GM19099 (cell line): ENCODE data around the gene ACTN4.
A peak's percentile ranks its signal among the peaks of the same experiment; 100 is the strongest.

ENCODE experiments used
- POLR2A ChIP-seq: IDR thresholded peaks from 3 replicates; pipeline ENCODE4 v1.6.1; 2011; ENCODE audit warnings: low read depth; ENCODE audit not compliant: insufficient read length; ENCODE audit errors: extremely low read depth

Gene ACTN4

GRCh38 chr19:38647368-38647965, at the start of gene ACTN4:
Gene ACTN4 (plus strand): TSS chr19:38647649. CDS start chr19:38647746, 97 bp downstream.
- TF ChIP-seq POLR2A, result peak; percentile 97

DNA sequence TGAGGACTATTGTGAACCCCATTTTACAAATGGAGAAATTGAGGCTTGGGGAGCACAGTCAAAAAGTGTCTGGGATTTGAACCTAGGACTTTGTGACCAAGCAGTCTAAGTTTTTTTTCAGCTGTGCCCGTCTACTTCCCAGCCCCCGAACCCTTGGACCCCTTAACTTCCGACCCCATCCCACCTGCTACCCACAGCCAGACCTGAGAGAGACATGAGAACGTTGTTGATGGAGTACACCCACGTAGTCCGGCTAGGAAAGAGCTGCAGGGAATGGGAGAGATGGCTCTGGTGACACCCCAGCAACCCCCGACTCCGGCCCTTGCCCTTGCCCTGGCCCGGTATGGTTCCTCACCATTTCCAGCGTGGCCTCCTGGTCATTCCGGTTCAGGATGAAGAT, 47.7 kb upstream of the ACTN4 start:
- no peak for TF ChIP-seq POLR2A

- TF ChIP-seq POLR2A, result no peak
Measured at GRCh38 chr19:38606131-38606530, 41.3 kb upstream of the ACTN4 start.

GRCh38 chr19:38614289-38614688, 33.2 kb upstream of the ACTN4 start:
- TF ChIP-seq POLR2A, result no peak

DNA sequence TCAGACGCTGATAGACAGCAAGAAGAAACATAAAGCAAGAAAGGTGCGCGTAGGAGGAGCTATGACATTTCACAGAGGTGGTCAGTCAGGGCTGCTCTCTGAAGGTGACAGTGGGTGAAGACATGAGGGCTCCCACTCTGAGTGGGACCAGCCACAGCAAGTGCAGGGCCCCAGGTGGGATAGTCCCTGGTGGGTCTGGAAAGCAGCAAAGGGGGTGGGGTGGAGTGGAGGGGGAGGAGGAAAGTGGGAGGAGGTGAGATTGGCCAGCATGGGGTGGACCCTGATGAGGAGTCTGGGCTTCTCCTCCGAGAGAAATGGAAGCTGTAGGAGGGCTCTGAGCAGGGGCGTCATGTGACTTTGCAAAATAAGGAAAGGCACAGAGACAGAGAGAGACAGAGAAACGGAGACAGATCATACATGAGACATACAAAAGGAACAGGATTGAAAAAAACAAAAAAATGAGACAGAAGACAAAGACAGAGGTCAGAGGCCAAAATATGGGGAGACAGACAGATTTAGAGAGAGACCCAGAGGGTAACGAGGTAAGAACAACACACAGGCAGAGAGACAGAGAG, 32.4 kb upstream of the ACTN4 start:
- TF ChIP-seq POLR2A, result no peak

- TF ChIP-seq POLR2A, result no peak
Measured at GRCh38 chr19:38616265-38616664, 31.2 kb upstream of the ACTN4 start.

- no peak for TF ChIP-seq POLR2A
Measured at GRCh38 chr19:38617283-38617763, 30.1 kb upstream of the ACTN4 start.

DNA sequence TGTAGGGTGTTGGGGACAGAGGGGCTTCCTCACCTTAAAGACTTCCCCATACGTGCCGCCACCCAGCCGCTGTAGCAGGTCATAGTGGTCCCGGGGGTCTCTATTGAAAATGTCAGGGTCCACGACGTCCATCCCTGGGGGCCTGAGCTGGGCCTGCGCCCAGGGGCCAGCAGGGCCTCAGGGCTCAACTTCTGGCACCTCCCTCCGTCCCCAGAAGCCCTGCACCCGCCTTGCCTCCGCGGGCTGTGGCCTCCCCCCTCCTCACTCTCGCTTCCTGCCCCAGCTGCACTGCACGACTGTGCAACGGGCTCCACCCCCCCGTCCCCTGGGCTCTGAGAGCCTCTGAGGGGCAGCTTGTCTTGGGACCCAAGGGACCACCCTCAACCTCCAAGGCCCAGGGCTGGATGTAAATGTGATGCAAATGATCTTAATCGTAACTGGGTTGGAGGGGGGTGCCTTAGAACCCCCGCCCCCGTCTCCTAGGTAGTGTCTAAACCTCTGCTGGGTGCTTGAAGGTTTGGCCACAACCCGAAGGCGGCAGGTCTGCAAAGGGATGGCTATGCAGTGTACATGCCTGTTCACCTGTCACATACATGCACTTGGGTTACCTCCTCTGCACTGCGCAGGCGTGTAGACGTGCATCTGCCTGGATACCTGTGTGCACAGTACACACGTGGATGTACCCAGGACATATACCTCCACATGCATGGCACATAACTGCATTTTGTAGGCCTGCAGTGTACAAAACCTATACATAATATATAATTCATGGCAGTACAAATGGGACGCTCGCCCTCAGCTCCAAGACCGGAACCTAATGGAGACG, 29.5 kb upstream of the ACTN4 start, which contains the start of gene MAP4K1:
MAP4K1 (minus strand) TSS at position 190 of the 826 bp plus-strand sequence; CDS start at position 132, 58 bp downstream.
- peak; percentile 72 for TF ChIP-seq POLR2A

GRCh38 chr19:38618590-38619360, 28.7 kb upstream of the ACTN4 start, which contains the start of gene EIF3K:
Gene EIF3K (plus strand): TSS chr19:38619188. CDS start chr19:38619269, 81 bp downstream.
- peak; percentile 93 for TF ChIP-seq POLR2A

- TF ChIP-seq POLR2A, result no peak
Measured at GRCh38 chr19:38619361-38620174, 27.9 kb upstream of the ACTN4 start.

DNA sequence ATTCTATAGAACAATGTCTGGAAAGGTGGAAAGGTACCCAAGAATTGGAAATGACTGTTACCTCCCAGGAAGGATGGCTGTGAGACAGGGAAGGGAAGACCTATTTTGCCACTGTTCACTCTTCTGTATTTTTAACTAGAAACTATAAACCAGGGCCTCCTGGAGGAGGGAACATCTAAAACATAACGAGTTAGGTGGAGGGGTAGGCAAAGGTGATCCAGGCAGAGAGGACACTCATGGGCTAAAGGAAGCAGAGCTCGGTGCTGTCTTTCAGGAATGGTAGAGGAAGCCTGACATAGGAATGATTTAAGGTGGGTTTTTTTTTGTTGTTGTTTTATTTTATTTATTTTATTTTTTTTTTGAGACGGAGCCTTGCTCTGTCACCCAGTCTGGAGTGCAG, 22.6 kb upstream of the ACTN4 start:
- TF ChIP-seq POLR2A, result no peak

GRCh38 chr19:38626401-38626800, 21.0 kb upstream of the ACTN4 start:
- no peak for TF ChIP-seq POLR2A

GRCh38 chr19:38629568-38629967, 17.9 kb upstream of the ACTN4 start:
- no peak for TF ChIP-seq POLR2A
